ENCODE results near the gene BEAN1.

- TF ChIP-seq POLR2A (IDR thresholded peaks at IDR 0.05) (no peak), CTCF (IDR thresholded peaks at IDR 0.05) (no peak)
These were observed 90.6 kb downstream of the BEAN1 start for GRCh38 chr16:66517586-66518263.

All from suprapubic skin (tissue), 3 donors.